HG03066 (cell line): ENCODE data around the gene TNNT1.
A peak's percentile ranks its signal among the peaks of the same experiment; 100 is the strongest.
"Not testable (repeated sequence)": the region's sequence is repeated elsewhere in the genome, so short reads cannot be mapped to it uniquely, and the experiment has no call there.

Experiments used
- ATAC-seq: cut with Tn5 transposase; IDR thresholded peaks from one replicate; pipeline ENCODE4 v1.9.1; 2021; ENCODE audit warnings: low read depth; ENCODE audit not compliant: unreplicated experiment

The TNNT1 gene

GRCh38 chr19:55171440-55171839 lies 22.4 kb upstream of the TNNT1 start:
- no peak for ATAC-seq

GRCh38 chr19:55169136-55169535 lies 20.1 kb upstream of the TNNT1 start:
- no peak for ATAC-seq

DNA sequence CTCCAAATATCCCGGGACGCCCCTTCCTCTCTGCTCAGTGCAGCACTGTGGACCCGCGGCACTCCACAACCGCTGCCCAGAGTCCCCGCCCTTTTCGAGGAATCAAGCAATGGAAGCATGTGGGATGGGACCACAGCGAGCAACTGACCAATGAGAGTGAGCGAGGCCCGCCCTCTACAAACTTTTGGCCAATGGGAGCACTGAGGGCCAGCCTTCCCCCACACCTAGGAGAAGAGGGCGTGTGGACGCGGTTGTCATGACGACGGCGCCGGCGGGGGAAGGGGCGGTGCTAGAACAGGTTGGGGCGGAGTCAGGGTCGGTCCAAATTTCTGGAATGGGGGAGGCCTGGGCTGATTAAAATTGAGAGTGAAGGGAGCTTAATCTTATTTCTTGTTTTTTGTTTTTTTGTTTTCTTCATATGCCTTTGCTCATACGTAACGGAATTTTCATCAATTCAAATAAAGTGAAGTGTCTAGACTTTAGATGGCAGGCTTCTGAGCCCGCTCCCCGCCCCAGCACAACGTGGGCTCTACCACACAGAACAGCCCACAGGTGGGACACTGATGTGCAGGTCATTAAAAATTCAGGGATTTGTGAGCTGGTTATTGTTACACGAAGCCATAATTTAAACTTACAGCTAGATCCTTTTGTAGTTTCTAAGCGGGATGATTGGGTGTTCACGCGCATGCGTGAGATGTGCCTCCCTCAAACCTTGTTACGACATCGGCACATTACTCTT lies 17.7 kb upstream of the TNNT1 start, which contains the start of gene DNAAF3:
Gene DNAAF3 (minus strand): TSS at position 84 of the 739 bp plus-strand sequence. CDS start 200 bp downstream, outside the sequence.
- peak; percentile 75 for ATAC-seq

DNA sequence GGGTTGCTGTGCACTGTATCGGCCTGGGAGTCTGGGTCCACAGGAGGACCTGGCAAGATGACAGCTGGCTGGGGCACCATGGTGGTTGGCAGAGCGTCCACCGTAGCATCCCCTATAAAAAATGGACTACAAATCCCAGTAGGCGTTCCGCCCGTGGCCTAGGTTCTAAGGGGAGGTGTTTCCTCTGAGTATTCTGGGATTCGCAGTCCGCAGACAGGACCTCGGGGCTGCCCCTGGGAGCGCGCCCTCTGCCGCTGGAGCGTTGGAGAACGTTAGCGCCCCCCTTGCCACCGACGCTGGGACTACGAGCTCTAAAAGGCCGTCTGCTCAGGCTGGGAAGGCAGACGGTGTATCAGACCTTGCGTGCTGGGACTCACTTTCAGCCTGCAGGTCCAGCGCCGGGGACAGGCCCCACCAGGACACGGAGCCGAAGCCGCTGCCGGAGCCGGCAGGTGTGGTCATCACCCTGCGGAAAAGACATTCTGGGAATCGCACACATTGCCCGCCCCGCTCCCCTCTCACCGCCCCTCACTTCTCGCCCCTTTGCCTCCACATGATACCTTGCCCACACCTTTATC lies 17.0 kb upstream of the TNNT1 start:
- ATAC-seq = no peak

DNA sequence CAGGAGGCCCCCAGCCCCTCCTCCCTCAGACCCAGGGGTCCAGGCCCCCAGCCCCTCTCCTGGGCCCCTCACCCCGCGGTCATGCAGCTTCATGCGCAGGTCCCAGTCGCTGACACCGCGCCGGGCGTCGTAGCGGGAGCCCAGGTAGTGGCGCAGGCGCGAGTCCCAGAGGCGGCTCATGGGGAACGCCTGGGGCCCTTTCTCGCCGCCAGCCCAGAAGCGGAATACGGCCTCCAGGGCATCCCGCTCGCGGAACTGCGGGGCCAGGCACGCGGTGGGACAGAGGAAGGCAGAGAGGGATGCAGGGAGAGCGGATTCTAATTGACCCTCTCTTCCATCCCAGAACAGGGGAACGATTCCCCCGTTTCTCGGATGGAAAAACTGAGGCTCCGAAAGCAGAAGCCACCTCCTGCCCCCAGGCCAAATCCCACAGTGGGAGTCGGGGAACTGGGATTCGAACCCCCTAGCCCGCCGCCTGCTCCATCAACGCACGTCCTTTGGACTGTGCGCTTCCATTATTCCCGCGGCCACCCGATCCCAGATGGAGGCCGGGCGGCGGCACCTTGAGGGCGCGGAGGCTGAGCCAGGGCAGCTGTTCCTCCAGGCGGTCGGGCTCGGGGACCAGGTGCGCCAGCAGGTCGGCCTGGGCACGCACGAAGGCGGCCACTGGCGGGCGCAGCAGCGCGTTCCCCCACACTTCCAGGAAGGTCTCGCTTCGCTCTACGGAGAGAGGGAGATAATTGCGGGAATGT lies 12.7 kb upstream of the TNNT1 start:
- no peak for ATAC-seq

DNA sequence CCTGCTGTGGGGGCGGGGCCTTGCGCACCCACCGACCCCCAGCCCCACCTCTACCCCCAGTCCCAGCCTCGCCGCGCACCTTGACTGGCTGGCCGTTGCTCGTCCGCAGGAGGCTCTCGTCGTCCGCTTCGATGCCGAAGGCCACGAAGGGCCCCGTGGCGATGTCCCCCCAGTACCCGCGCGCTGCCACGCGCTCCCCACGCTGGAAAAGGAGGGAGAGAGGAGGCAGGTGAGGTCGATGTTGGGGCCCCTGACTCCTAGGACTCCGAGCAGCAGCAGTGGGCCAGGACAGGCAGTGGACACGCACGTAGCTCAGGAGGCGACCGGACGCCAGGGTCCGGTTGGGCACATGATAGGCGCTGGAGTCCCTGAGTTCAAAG lies 12.0 kb upstream of the TNNT1 start:
- ATAC-seq = no peak

GRCh38 chr19:55160128-55160985 lies 11.4 kb upstream of the TNNT1 start:
- ATAC-seq = no peak

- no peak for ATAC-seq
Measured at GRCh38 chr19:55158848-55159749, 10.1 kb upstream of the TNNT1 start.

- no peak for ATAC-seq
Measured at GRCh38 chr19:55158423-55158822, 9.4 kb upstream of the TNNT1 start.

DNA sequence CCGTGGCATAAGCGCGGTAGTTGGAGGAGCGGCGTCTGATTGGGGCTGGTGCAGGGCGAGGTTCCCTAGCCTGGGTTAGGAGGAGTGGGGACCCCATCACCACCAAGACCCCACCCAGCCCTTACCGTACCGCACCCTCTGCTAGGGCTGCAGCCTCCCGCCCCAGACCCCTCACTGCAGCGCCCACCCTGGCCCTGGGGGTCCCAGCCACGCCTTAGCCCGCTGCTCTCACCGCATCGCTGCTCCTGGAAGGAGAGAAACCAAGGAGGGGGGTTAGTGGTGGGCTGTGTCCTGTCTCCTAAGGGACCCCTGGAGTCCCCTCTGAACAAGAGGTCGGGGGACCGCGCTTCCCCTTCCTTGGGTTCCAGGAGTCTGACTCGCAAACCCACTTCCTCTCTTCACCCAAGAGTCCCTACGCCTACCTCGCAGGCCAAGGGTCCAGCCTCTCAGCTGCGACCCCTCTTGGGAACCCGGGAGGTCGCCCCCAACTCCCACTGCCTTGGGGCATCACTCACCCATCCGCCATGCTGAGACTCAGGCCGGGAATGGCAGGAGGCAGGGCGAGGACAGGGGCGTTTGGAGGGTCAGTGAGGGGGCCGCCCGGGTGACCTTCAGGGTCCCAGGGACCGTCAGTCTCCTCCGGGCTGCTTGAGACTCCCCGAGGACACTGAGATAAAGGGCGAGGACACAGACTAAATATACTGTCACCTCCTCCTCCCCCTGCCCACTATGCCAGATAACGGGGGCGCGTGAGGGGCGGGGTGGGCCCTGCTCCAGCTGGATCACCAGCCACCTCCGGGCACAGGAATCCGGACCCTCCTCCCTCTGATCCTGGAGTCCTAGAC lies 8.3 kb upstream of the TNNT1 start, which contains the start of gene TNNI3:
Gene TNNI3 (minus strand): TSS at position 669 of the 845 bp plus-strand sequence. CDS start 143 bp downstream, at position 526.
- ATAC-seq = no peak

- no peak for ATAC-seq
Measured at GRCh38 chr19:55156202-55157063, 7.4 kb upstream of the TNNT1 start.

GRCh38 chr19:55155784-55156183 lies 6.8 kb upstream of the TNNT1 start:
- ATAC-seq = not testable (repeated sequence)

DNA sequence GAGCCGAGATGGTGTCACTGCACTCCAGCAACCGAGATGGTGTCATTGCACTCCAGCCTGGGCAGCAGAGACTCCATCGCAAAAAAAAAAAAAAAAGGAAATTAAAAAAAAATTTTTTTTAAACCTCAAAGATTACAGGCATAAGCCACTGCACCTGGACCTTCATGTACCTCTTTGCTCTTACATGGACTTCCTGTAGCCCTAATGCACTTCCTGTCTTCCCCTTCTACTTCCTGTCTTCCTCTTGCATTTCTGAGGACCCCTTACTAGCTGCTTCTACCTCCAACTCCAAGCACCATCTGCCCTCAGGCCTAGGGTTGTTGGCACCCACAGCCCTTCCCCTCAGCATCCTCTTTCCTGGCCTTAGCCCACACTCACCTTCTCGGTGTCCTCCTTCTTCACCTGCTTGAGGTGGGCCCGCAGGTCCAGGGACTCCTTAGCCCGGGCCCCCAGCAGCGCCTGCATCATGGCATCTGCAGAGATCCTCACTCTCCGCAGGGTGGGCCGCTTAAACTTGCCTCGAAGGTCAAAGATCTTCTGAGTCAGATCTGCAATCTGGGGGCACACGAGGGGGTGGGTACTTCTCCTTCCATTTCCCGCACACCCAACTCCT lies 4.8 kb upstream of the TNNT1 start:
- no peak for ATAC-seq

GRCh38 chr19:55152017-55152416 lies 3.0 kb upstream of the TNNT1 start:
- no peak for ATAC-seq

DNA sequence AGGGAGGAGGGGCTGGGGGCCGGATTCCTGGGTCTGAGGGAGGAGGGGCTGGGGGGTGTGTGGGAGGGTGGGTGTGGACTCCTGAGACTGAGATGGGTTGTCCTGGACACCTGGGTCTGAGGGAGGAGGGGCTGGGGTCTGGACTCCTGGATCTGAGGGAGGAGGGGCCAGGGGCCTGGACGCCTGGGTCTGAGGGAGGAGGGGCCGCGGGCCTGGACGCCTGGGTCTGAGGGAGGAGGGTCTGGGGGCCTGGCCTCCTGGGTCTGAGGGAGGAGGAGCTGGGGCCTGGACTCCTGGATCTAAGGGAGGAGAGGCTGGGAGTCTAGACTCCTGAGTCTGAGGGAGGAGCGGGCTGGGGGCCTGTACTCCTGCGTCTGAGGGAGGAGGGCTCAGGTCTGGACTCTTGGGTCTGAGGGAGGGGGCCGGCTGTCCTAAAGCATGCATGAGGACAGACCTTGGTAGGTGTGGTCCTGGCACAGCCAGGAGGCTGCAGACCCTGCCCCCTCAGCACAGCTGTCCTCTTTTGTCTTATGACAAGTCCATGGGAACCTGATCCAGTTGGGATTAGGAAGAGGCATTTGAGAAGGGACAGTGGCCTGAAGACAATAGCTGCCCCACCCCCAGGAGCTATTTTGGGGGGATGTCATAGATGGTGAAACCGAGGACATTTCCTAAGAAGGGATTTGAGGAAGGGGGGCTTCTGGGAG lies 1.3 kb downstream of the TNNT1 start:
- ATAC-seq = no peak

DNA sequence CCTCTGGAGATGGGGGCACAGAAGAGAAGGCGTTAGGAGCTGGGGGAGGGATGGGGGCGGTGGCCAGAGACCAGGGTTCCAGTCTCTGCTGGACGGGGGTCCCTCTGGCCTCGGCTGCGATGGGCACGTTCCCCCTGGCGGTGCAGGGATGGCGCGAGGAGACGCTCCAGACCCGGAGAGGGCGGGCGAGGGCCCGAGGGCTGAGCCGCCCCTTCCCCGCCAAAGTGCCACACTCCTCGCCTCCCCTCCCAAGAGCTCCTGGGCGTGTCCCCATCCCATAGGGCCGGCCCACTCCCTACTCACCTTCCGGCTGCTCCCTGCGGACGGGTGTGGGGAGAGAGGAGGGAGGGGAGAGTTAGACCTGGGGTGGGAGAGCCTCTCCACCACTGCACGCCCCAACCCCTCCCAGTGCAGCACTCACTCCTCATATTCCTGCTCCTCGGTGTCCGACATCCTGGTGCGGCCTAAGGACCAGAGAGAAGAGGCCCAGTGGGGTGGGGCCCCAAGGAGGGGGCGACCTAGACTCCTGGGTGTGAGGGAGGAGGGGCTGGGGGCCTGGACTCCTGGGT lies 2.2 kb downstream of the TNNT1 start:
- no peak for ATAC-seq
